ENCODE data around the gene CPT1B.

The CPT1B gene

DNA sequence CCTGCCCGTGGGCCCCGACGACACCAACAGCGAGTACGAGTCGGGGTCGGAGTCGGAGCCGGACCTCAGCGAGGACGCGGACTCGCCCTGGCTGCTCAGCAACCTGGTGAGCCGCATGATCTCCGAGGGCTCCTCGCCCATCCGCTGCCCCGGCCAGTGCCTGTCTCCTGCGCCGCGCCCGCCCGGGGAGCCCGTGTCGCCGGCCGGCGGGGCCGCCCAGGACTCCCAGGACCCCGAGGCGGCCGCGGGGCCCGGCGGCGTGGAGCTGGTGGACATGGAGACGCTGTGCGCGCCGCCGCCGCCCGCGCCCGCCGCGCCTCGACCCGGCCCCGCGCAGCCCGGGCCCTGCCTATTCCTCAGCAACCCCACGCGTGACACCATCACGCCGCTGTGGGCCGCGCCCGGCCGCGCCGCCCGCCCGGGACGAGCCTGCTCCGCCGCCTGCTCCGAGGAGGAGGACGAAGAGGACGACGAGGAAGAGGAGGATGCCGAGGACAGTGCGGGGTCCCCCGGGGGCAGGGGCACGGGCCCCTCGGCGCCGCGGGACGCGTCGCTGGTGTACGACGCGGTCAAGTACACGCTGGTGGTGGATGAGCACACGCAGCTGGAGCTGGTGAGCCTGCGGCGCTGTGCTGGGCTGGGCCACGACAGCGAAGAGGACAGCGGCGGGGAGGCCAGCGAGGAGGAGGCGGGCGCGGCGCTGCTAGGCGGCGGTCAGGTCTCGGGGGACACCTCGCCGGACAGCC lies 26.2 kb upstream of the CPT1B start:
- H3K4me3 ChIP-seq (ENCODE audit: low read depth, low read length) = no peak overlapping the region
- TF ChIP-seq, protein P1, sequence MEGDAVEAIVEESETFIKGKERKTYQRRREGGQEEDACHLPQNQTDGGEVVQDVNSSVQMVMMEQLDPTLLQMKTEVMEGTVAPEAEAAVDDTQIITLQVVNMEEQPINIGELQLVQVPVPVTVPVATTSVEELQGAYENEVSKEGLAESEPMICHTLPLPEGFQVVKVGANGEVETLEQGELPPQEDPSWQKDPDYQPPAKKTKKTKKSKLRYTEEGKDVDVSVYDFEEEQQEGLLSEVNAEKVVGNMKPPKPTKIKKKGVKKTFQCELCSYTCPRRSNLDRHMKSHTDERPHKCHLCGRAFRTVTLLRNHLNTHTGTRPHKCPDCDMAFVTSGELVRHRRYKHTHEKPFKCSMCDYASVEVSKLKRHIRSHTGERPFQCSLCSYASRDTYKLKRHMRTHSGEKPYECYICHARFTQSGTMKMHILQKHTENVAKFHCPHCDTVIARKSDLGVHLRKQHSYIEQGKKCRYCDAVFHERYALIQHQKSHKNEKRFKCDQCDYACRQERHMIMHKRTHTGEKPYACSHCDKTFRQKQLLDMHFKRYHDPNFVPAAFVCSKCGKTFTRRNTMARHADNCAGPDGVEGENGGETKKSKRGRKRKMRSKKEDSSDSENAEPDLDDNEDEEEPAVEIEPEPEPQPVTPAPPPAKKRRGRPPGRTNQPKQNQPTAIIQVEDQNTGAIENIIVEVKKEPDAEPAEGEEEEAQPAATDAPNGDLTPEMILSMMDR (IDR thresholded peaks at IDR 0.05; ENCODE audit: insufficient read depth, low read depth, low read length, missing control alignments) = no peak
- DNase-seq (ENCODE audit: low read depth) = no peak

GRCh38 chr22:50603511-50604255 lies 25.5 kb upstream of the CPT1B start:
- H3K4me3 ChIP-seq (ENCODE audit: low read depth, low read length) = no peak overlapping the region
- TF ChIP-seq, protein P1 (IDR thresholded peaks at IDR 0.05; ENCODE audit: insufficient read depth, low read depth, low read length, missing control alignments) = no peak
- no peak for DNase-seq (ENCODE audit: low read depth)

GRCh38 chr22:50602338-50602700 lies 24.1 kb upstream of the CPT1B start:
- H3K4me3 ChIP-seq (ENCODE audit: low read depth, low read length) = no peak overlapping the region
- TF ChIP-seq, protein P1 (IDR thresholded peaks at IDR 0.05; ENCODE audit: insufficient read depth, low read depth, low read length, missing control alignments) = no peak
- no peak for DNase-seq (ENCODE audit: low read depth)

GRCh38 chr22:50601669-50602337 lies 23.6 kb upstream of the CPT1B start:
- H3K4me3 ChIP-seq (ENCODE audit: low read depth, low read length) = no peak overlapping the region
- TF ChIP-seq, protein P1 (IDR thresholded peaks at IDR 0.05; ENCODE audit: insufficient read depth, low read depth, low read length, missing control alignments) = no peak
- DNase-seq (ENCODE audit: low read depth) = no peak

- no peak overlapping the region for H3K4me3 ChIP-seq (ENCODE audit: low read depth, low read length)
- DNase-seq (ENCODE audit: low read depth) = no peak
- TF ChIP-seq, protein P1 (IDR thresholded peaks at IDR 0.05; ENCODE audit: insufficient read depth, low read depth, low read length, missing control alignments) = no peak
These were observed 22.9 kb upstream of the CPT1B start for GRCh38 chr22:50600967-50601668.

- H3K4me3 ChIP-seq (ENCODE audit: low read depth, low read length) = no peak within 1 kb of the TSS
These were observed 22.3 kb upstream of the CPT1B start, which contains the start of gene MAPK8IP2 for GRCh38 chr22:50600538-50600937. MAPK8IP2 (plus strand) TSS chr22:50600793; CDS start chr22:50600819, 26 bp downstream.

More at GRCh38 chr22:50600538-50600937, 22.3 kb upstream of the CPT1B start, which contains the start of gene MAPK8IP2:
- TF ChIP-seq, protein P1 (IDR thresholded peaks at IDR 0.05; ENCODE audit: insufficient read depth, low read depth, low read length, missing control alignments) = no peak
- DNase-seq (ENCODE audit: low read depth) = no peak
